H1 (cell line): ENCODE measurements around the gene LSM14B. TPM values are rescaled to one million over a fixed set of nuclear protein-coding genes. Genes with fewer than 3 reads are reported as not detected.

Experiments used
- CTCF ChIA-PET: fragments of 300-600 bp; sonication (Branson Sonifier 250); formaldehyde crosslinking; loops from one replicate; lab custom pipeline; 2021; ENCODE audit not compliant: partially characterized antibody; lab: Charles Lee
- POLR2A ChIA-PET: fragments of 300-600 bp; sonication (Branson Sonifier 250); formaldehyde crosslinking; loops from one replicate; lab custom pipeline; 2021; ENCODE audit warnings: inconsistent platforms; ENCODE audit not compliant: partially characterized antibody; lab: Charles Lee
- DNase-seq, 2 experiments: peaks; one replicate each; pipeline versions ENCODE4 v3.0.0 to v3.0.0-alpha.2; 2010 to 2022; ENCODE audit warnings: low spot score in 2 of 2, low read depth in 1 of 2, mixed read lengths in 1 of 2
- FAIRE-seq: peaks from 2 replicates; lab custom pipeline; 2011; peaks lifted over from hg19 to GRCh38; lab: Jason Lieb, UNC
- H2AFZ ChIP-seq: 2 replicates; pipeline ENCODE4 v1.8.1; 2012; ENCODE audit warnings: low read length, inconsistent platforms
- H2AK5ac ChIP-seq: 2 replicates; pipeline ENCODE4 v1.6.1; 2013; ENCODE audit warnings: low read depth, low read length
- H2BK120ac ChIP-seq: replicated peaks from 2 replicates; pipeline ENCODE3; 2013; ENCODE audit warnings: low read depth, low read length, inconsistent platforms
- H2BK12ac ChIP-seq: 2 replicates; pipeline ENCODE4 v1.6.1; 2013; ENCODE audit warnings: low read depth, low read length
- H2BK15ac ChIP-seq: 2 replicates; pipeline ENCODE4 v1.6.1; 2013; ENCODE audit warnings: low read length
- H2BK20ac ChIP-seq: 2 replicates; pipeline ENCODE4 v1.6.1; 2013; ENCODE audit warnings: low read length
- H2BK5ac ChIP-seq: 2 replicates; pipeline ENCODE4 v1.6.1; 2013; ENCODE audit warnings: low read depth, low read length
- H3K14ac ChIP-seq: 2 replicates; pipeline ENCODE4 v1.6.1; 2013; ENCODE audit warnings: inconsistent platforms; ENCODE audit not compliant: insufficient read length
- H3K18ac ChIP-seq: 2 replicates; pipeline ENCODE4 v1.6.1; 2013; ENCODE audit warnings: low read length; ENCODE audit errors: extremely low read depth
- H3K23ac ChIP-seq: 2 replicates; pipeline ENCODE4 v1.6.1; 2013; ENCODE audit warnings: inconsistent platforms; ENCODE audit not compliant: insufficient read length
- H3K23me2 ChIP-seq: 2 replicates; pipeline ENCODE4 v1.6.1; 2013; ENCODE audit warnings: low read depth, low read length
- H3K27ac ChIP-seq: 2 replicates; pipeline ENCODE4 v1.6.1; 2011; ENCODE audit warnings: low read depth, low read length, inconsistent platforms
- H3K27me3 ChIP-seq, 4 experiments: replicated peaks in 1 of 4; 1 replicate in 1 of 4; 2 replicates in 3 of 4; pipeline versions ENCODE4 v1.6.1 to v1.8.1; 2011 to 2013; ENCODE audit warnings: low read length in 3 of 4, mild to moderate bottlenecking in 3 of 4, inconsistent platforms in 2 of 4, mixed read lengths in 2 of 4, moderate library complexity in 1 of 4; ENCODE audit not compliant: control insufficient read depth in 3 of 4, insufficient read depth in 3 of 4; ENCODE audit errors: extremely low read depth in 1 of 4
- H3K36me3 ChIP-seq, 4 experiments: 2 replicates each; pipeline versions ENCODE4 v1.6.1 to v1.8.1; 2011 to 2013; ENCODE audit warnings: mild to moderate bottlenecking in 4 of 4, low read length in 3 of 4, moderate library complexity in 2 of 4, control low read depth in 1 of 4, inconsistent platforms in 1 of 4; ENCODE audit not compliant: insufficient read depth in 4 of 4, control insufficient read depth in 2 of 4
- H3K4ac ChIP-seq: replicated peaks from 2 replicates; pipeline ENCODE3; 2013; ENCODE audit warnings: low read length, low read depth, mixed read lengths, inconsistent platforms; ENCODE audit not compliant: insufficient read length
- H3K4me1 ChIP-seq, 4 experiments: replicated peaks in 1 of 4; 1 replicate in 1 of 4; 2 replicates in 3 of 4; pipeline versions ENCODE4 v1.6.1 to v1.8.1; 2011 to 2013; ENCODE audit warnings: low read length in 3 of 4, inconsistent platforms in 2 of 4, mixed read lengths in 1 of 4; ENCODE audit not compliant: insufficient read depth in 4 of 4, control insufficient read depth in 3 of 4
- H3K4me2 ChIP-seq, 2 experiments: 2 replicates each; pipeline versions ENCODE4 v1.6.1 to v1.8.1; 2011 to 2013; ENCODE audit warnings: low read depth in 2 of 2, low read length in 2 of 2, control low read depth in 1 of 2, inconsistent platforms in 1 of 2, mild to moderate bottlenecking in 1 of 2; ENCODE audit not compliant: insufficient read depth in 1 of 2
- H3K4me3 ChIP-seq, 4 experiments: fragments of 200-600, 300-600 bp in 1 of 4; sonication (generic), shearing (Covaris generic), sonication (Bioruptor Twin) in 1 of 4; 2 replicates each; pipeline versions ENCODE4 v1.5.1 to v1.8.1; 2011 to 2016; ENCODE audit warnings: low read length in 4 of 4, low read depth in 3 of 4, control low read depth in 2 of 4, inconsistent platforms in 2 of 4, mild to moderate bottlenecking in 2 of 4, mixed read lengths in 1 of 4, moderate library complexity in 1 of 4; ENCODE audit not compliant: insufficient read depth in 2 of 4; ENCODE audit errors: extremely low read depth in 1 of 4
- H3K56ac ChIP-seq: replicated peaks from 2 replicates; pipeline ENCODE3; 2013; ENCODE audit warnings: low read depth, mild to moderate bottlenecking, mixed read lengths, low read length, inconsistent platforms; ENCODE audit not compliant: insufficient read length
- H3K79me1 ChIP-seq: 2 replicates; pipeline ENCODE4 v1.6.1; 2013; ENCODE audit warnings: low read depth, low read length, control low read depth
- H3K79me2 ChIP-seq, 2 experiments: 2 replicates each; pipeline versions ENCODE4 v1.6.1 to v1.8.1; 2012 to 2013; ENCODE audit warnings: low read length in 2 of 2, mild to moderate bottlenecking in 2 of 2, inconsistent platforms in 1 of 2; ENCODE audit not compliant: insufficient read depth in 2 of 2, control insufficient read depth in 1 of 2
- H3K9ac ChIP-seq, 4 experiments: replicated peaks in 1 of 4; 1 replicate in 1 of 4; 2 replicates in 3 of 4; pipeline versions ENCODE4 v1.6.1 to v1.8.1; 2011 to 2013; ENCODE audit warnings: low read depth in 3 of 4, low read length in 3 of 4, control low read depth in 2 of 4, mild to moderate bottlenecking in 2 of 4, moderate library complexity in 2 of 4, inconsistent platforms in 1 of 4; ENCODE audit errors: extremely low read depth in 1 of 4
- H3K9me3 ChIP-seq, 2 experiments: 2 replicates each; pipeline versions ENCODE4 v1.6.1 to v1.8.1; 2012 to 2013; ENCODE audit warnings: mild to moderate bottlenecking in 2 of 2, moderate library complexity in 2 of 2, control low read depth in 1 of 2, inconsistent platforms in 1 of 2, low read depth in 1 of 2, low read length in 1 of 2, mixed read lengths in 1 of 2; ENCODE audit not compliant: insufficient read depth in 2 of 2
- H4K20me1 ChIP-seq, 2 experiments: replicated peaks in 1 of 2; 2 replicates each; pipeline versions ENCODE3 to v1.8.1; 2011 to 2013; ENCODE audit warnings: inconsistent platforms in 2 of 2, low read length in 2 of 2, mild to moderate bottlenecking in 1 of 2; ENCODE audit not compliant: insufficient read depth in 2 of 2, control insufficient read depth in 1 of 2
- H4K5ac ChIP-seq: 2 replicates; pipeline ENCODE4 v1.6.1; 2013; ENCODE audit warnings: low read length, low read depth, mixed read lengths, inconsistent platforms; ENCODE audit not compliant: insufficient read length
- H4K8ac ChIP-seq: 2 replicates; pipeline ENCODE4 v1.8.0; 2013; ENCODE audit warnings: mild to moderate bottlenecking, moderate library complexity, low read length, inconsistent platforms; ENCODE audit not compliant: insufficient read depth; ENCODE audit errors: extremely low read depth
- H4K91ac ChIP-seq: replicated peaks from 2 replicates; pipeline ENCODE3; 2013; ENCODE audit warnings: low read length, mixed read lengths, inconsistent platforms; ENCODE audit not compliant: insufficient read length
- ASH2L ChIP-seq: fragments of 200-600, 300-600 bp; sonication (generic); IDR thresholded peaks from one replicate; pipeline ENCODE4 v1.7.1; 2017; ENCODE audit warnings: low read length
- ATF3 ChIP-seq: IDR thresholded peaks from 2 replicates; pipeline ENCODE4 v1.6.1; 2011; ENCODE audit warnings: low read depth, mild to moderate bottlenecking, low read length; ENCODE audit not compliant: insufficient read depth
- CHD1 ChIP-seq: IDR thresholded peaks from 2 replicates; pipeline ENCODE4 v1.6.1; 2012; ENCODE audit warnings: low read depth, low read length, improper control_type of control experiment
- CHD2 ChIP-seq: IDR thresholded peaks from 2 replicates; pipeline ENCODE4 v1.6.1; 2012; ENCODE audit warnings: low read length, improper control_type of control experiment
- EP300 ChIP-seq, 2 experiments: IDR thresholded peaks; 1 replicate in 1 of 2; 2 replicates in 1 of 2; pipeline ENCODE4 v1.6.1; 2011 to 2012; ENCODE audit warnings: low read depth in 2 of 2, low read length in 2 of 2, mild to moderate bottlenecking in 2 of 2, borderline replicate concordance in 1 of 2, inconsistent platforms in 1 of 2, moderate library complexity in 1 of 2
- HDAC2 ChIP-seq, 2 experiments: fragments of 300-600 bp in 1 of 2; sonication (generic) in 1 of 2; IDR thresholded peaks; 2 replicates each; pipeline ENCODE4 v1.6.1; 2011 to 2012; ENCODE audit warnings: low read depth in 2 of 2, low read length in 2 of 2, mild to moderate bottlenecking in 2 of 2, moderate library complexity in 2 of 2, borderline replicate concordance in 1 of 2, inconsistent platforms in 1 of 2
- RNF2 ChIP-seq: fragments of 200-900, 300-1000 bp; sonication (generic); IDR thresholded peaks from 2 replicates; pipeline ENCODE4 v1.7.1; 2016; ENCODE audit warnings: borderline replicate concordance, low read depth, mild to moderate bottlenecking, antibody characterized with exemption, low read length; ENCODE audit not compliant: poor library complexity, severe bottlenecking; ENCODE audit errors: missing control alignments
- USF2 ChIP-seq: IDR thresholded peaks from 2 replicates; pipeline ENCODE4 v1.6.1; 2011; ENCODE audit warnings: low read length, improper control_type of control experiment
- WGBS, 2 experiments: shearing (Covaris generic) in 1 of 2; methylation state at CpG; one replicate each; pipeline versions ENCODE4 v1.1.6 to v1.1.7; 2013 to 2015; ENCODE audit warnings: low lambda C conversion rate in 2 of 2, mixed read lengths in 2 of 2, inconsistent platforms in 1 of 2, low coverage in 1 of 2, missing lambda C conversion rate in 1 of 2; ENCODE audit not compliant: insufficient replicate concordance in 2 of 2, insufficient coverage in 1 of 2, insufficient read length in 1 of 2; ENCODE audit errors: extremely low coverage in 1 of 2, missing lambda C conversion rate in 1 of 2; 5-methylcytosine and 5-hydroxymethylcytosine counted together
- polyA plus RNA-seq, 7 experiments: library from polyadenylated mRNA; depleted of rRNA in 3 of 7; stranded (reverse) in 5 of 7; unstranded in 2 of 7; fragments of >200 nt in 5 of 7; fragments of 200-250 nt in 2 of 7; gene quantifications; 1 replicate in 5 of 7; 2 replicates in 1 of 7; 4 replicates in 1 of 7; pipeline versions ENCODE4 v1.2.1 to v1.2.3, GENCODE V29; 2011 to 2013; ENCODE audit warnings: missing spikeins in 2 of 7, mixed read lengths in 2 of 7
- total RNA-seq: library from RNA; stranded (reverse); fragmentation: NEBNext Ultra II Directional; extraction: Animal tissue kit (Norgen Biotek cat#: 25700); gene quantifications from 2 replicates; pipeline ENCODE4 v1.2.1, GENCODE V29; 2021

The LSM14B gene
- total and polyA plus RNA-seq, 2 of the 8 experiments (the other 6 are each of a cell fraction or from before 2014, with no cell fraction given) = 58.3 to 65.6 TPM

GRCh38 chr20:62087632-62088031 is 34.6 kb upstream of the LSM14B start:
- POLR2A ChIA-PET = interaction anchor here (0.7 to 2.1 kb wide), 4 partner anchors 21 to 72 kb away, joined by 3 to 12 read pairs (median 4); no protein-coding TSS in a partner anchor
- Histone ChIP-seq H3K4me3 (no peak overlapping the region), H2BK120ac (no peak overlapping the region), H2BK15ac (0 out of 2 replicates have a peak overlapping the region, but pooled peaks have one; percentile 81), H4K5ac (no peak overlapping the region), H3K14ac (no peak overlapping the region), H4K8ac (no peak overlapping the region), H2BK20ac (0 out of 2 replicates have a peak overlapping the region, but pooled peaks have one; percentile 43), H3K9ac (no peak overlapping the region; a peak in 1 of 7 replicates), H3K36me3 (no peaks in the 10 kb centered on the region), H3K9me3 (no peaks in the 10 kb centered on the region), H3K4me2 (no peak overlapping the region), H3K4me1 (peaks cover 0 to 3% (median 0%) of the 10 kb centered on the region in 4 experiments; a peak in 1 of 7 replicates), H2BK12ac (0 out of 2 replicates have a peak overlapping the region, but pooled peaks have one; percentile 55), H4K91ac (peak overlapping the region; percentile 42), H3K27me3 (peaks cover 0 to 2% (median 0%) of the 10 kb centered on the region in 4 experiments; a peak in 2 of 7 replicates), H4K20me1 (peaks cover 0 to 5% of the 10 kb centered on the region in 2 experiments), H2AK5ac (peak overlapping the region; percentile 18; the same call in 1 of the 2 replicates), H3K79me1 (no peaks in the 10 kb centered on the region), H3K23me2 (peaks cover 2% of the 10 kb centered on the region; the same call in 1 of the 2 replicates), H2AFZ (no peak overlapping the region), H3K18ac (no peak overlapping the region), H3K27ac (no peak overlapping the region), H3K4ac (no peak overlapping the region), H3K56ac (no peak overlapping the region), H3K23ac (no peak overlapping the region), H2BK5ac (no peak overlapping the region), H3K79me2 (no peaks in the 10 kb centered on the region)
- CTCF ChIA-PET = no interaction called here
- DNase-seq (no peak), FAIRE-seq (no peak)
- TF ChIP-seq CHD1 (no peak), HDAC2 (IDR thresholded peaks at IDR 0.05; ENCODE audit: borderline replicate concordance in 1 of 2, low read depth in 2 of 2, low read length in 2 of 2) (no peak), ATF3 (no peak), USF2 (no peak), ASH2L (no peak), RNF2 (no peak), CHD2 (no peak), EP300 (IDR thresholded peaks at IDR 0.05; ENCODE audit: borderline replicate concordance in 1 of 2, low read depth in 2 of 2, low read length in 2 of 2) (no peak)
- 96% methylated on average over 17 of the region's 17 CpGs; no CpG with 5 or more reads in 1 of the 2 experiments for WGBS, 2 experiments
